Measurements from ENCODE around the gene MALRD1.

Gene MALRD1

GRCh38 chr10:19048489-19048888, at the start of gene MALRD1:
Gene MALRD1 (plus strand): TSS chr10:19048801. CDS start chr10:19048939, 138 bp downstream.
- no peak for DNase-seq

GRCh38 chr10:19003341-19003740, 45.3 kb upstream of the MALRD1 start:
- DNase-seq: no peak

DNA sequence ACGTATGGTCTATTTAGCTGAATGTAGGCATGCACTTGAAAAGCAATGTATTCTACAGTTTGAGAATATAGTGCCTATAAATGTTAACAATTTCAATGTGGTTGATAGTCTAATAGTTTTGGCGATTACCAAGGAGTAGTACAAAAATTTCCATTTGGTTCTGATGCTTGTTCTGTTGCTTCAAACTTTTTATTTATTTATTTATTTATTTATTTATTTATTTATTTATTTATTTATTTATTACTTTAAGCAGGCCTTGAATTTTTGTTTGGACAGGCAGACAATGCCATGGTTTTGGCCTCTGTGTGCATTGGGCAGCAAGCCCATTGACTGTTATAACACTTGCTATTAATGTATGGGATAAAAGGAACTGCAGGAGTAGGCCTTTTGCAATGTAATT, 36.5 kb upstream of the MALRD1 start:
- DNase-seq: no peak

GRCh38 chr10:19014034-19014433, 34.6 kb upstream of the MALRD1 start:
- no peak for DNase-seq

GRCh38 chr10:19014498-19014897, 34.1 kb upstream of the MALRD1 start:
- no peak for DNase-seq

DNA sequence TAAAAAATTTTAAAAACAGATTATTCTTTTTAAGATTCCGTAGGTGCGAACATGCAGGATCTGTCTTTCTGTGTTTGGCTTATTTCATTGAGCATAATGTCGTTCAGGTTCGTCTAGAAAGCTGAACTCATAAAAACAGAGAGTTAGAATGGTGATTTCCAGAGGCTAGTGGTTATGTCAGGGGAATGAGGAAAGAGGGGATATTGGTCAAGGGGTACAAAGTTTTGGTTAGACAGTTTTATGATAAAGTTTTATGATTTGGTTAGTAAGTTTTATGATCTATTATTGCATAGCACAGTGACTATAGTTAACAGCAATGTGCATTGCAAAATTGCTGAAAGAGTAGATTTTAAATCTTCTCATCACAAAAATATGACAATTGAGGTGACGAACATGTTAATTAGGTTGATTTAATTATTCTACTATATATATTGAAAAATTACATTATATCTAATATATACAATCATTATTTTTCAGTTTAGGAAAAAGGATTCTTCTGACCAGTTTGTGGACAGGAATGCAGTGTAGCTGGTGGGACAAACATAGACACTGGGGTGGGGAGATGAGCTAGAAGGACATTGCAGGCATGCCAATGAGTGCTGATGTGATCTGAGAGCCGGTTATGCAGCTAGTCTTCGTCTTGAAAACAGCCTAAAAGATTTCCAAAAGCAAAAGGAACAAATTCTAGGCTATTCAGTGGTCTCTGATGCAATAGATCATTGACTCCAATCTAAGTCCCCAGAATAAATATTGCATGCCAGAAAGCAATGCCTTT, 31.3 kb upstream of the MALRD1 start:
- no peak for DNase-seq

- no peak for DNase-seq
Observed at GRCh38 chr10:19021162-19021561, 27.4 kb upstream of the MALRD1 start.

DNA sequence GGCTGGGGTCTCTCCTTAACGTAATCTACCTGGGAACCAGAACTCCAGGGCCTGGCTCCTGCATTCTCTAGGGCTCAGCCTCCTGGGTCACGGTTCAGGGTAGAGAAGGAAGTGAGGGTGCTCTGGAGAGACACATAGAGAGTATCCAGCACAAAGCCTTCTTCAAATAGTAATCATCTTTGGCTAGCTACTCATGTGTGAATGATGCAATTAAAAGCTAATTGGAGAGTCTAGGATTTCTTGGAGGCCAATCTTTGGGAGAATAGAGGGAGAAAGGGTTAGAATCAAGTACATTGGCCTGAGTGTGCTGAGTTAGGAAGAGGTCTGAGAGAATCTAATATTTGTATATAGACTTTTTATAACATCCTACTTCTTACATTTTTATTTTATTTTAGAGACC, 24.0 kb upstream of the MALRD1 start:
- no peak for DNase-seq

DNA sequence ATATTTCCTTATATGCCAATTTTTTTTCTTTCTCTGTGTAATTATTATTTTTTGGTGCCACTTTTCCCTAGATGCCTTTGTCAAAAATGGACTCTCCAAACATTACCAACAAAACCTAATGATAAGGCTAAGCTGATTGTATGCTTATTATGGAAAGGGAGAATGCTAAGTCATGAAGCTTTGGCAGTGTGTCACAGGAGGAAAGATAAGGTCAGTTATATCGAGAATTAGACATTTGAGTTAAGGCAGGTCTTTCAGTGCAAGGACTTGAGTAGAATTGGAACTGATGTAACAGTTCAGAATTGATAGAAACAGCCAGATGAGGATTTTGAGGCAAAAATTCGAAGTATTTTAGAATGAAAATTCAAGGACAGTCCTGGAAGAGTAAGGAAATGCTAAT, 16.8 kb upstream of the MALRD1 start:
- no peak for DNase-seq

- DNase-seq: no peak
Observed at GRCh38 chr10:19033741-19034140, 14.9 kb upstream of the MALRD1 start.

DNA sequence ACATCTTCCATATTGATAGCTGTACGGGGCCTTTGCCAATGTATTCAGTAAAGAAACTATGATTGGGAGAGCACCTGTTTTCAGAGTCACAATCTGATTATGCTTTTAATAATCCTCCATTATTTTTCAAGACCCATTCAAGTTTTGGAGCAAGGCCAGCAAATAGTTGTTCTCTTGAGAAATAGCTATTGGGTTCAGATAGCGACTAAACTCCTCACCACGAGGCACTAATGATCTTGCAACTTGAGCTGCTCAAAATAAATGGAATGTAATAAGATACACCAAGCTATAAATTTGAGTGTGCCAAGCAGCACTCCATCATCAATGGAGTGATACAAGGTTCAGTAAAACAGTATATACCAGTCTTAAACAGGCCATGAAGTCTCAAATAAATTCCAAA, 7.4 kb upstream of the MALRD1 start:
- DNase-seq: no peak

GRCh38 chr10:19043431-19043830, 5.2 kb upstream of the MALRD1 start:
- DNase-seq: no peak

DNA sequence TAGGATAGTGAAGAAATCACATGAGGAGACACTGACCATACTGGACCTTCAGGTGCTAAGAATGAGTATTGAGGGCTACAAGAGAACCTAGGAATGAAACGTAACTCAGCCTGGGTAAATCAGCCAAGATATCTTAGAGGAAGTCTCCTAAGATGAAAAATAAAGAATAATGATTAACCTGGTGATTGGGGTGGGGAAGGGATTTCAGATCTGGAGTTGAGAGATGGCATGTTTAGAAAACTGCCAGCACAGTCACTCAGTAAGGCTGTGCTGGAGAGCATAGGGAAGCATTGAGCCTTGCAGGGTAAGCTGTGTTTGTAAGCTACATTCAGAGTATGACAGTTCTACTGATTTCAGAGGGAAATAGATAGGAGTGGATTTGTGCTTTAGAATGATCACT, 1.9 kb upstream of the MALRD1 start:
- no peak for DNase-seq

DNA sequence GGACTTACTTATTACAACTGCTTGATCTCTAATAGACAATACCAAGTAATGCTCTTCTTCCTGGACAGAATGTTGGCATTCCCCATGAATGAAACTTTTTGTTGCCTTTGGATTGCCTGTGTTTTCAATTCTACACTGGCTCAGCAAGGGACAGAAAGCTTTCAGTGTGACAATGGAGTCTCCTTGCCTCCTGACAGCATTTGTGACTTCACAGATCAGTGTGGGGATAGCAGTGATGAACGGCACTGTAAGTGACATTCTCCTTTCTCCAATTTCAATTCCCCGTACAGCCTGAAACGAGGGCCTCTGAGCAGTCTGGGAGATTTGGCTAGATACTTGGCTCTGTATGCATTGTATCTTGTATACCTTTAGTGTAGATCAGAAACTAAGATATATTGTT, 290 bp downstream of the MALRD1 start:
- no peak for DNase-seq

GRCh38 chr10:19049567-19049966, 966 bp downstream of the MALRD1 start:
- no peak for DNase-seq

GRCh38 chr10:19054289-19054835, 5.8 kb downstream of the MALRD1 start:
- no peak for DNase-seq

DNA sequence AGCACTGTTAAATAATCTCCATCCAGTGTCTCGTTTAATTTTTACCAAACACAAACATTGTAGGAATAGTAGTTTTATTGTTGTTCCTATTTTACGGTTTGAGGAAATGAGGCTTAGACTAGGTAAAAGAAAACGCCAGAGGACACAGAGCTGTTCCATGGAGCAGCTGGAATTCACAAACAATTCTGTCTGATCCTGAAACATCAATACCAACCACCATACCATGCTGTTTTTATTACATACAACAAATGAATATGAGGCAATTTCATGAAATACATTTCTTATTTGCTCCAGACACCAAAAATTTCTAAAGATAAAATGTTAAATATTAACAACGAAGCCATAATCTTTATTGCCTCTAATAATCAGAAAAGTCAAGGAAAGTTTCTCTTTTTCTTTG, 9.4 kb downstream of the MALRD1 start:
- no peak for DNase-seq

DNA sequence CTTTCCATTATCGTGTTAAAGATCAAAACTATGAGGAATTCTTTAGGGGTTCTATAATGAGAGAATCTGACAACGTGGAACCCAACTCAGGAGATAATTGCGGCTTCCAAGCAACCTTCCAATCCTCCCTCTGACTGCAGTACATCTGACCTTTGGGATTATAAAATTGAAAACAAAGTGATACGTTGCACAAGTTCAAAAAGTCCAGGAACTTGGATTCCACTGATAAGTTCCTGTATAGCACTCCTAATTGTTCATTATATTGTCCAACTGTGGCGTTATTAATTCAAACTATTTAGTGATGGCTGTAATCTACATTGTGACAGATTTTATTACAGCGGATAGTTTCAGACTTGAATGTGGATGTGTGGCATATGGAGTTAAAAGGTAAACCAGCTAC, 15.4 kb downstream of the MALRD1 start:
- no peak for DNase-seq

DNA sequence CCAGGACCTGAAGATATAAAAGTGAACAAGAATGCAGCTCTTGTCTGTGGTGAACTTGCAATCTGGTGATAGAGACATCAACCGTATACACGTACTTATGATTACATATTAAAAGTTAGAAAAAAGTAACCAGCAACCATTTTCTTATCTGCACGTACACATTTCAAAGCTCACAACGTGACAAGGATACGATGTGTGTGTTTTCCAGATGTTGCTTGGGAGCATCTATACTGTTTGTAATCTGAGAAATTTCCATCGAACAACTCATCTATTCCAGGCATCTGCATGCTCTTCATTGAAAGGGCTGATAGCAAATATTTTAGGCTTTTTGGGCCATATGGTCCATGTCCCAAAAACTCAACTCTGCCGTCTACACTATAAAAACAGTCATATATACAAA, 23.3 kb downstream of the MALRD1 start:
- no peak for DNase-seq

- no peak for DNase-seq
Observed at GRCh38 chr10:19077276-19077675, 28.7 kb downstream of the MALRD1 start.

DNA sequence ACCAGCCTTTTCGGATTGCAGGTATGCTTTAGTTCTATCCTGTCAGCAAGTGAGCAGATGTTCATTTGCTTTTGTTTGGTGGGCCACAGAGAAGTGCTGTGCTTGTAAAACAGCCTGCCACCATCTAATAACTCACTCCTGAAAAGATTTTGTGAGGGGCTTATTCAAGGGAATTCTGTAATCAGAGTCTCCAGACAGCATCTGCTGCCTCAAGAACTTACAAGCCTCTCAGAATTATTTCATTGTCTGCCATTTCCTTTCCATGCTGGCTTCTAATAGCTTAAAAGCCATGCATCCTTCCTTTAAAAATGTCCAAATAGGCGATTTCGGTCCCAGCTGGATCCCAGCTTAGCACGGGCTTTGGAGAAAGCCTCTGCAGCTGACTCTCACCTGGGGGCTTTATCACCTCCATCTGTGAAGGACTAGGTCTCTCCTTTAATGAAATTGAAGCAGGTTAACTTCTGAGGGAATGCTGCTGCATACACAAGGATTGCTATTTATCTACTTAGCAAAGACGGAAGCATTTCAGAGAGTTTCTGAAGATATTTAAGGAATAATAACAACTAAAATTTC, 48.0 kb downstream of the MALRD1 start:
- DNase-seq: no peak

DNA sequence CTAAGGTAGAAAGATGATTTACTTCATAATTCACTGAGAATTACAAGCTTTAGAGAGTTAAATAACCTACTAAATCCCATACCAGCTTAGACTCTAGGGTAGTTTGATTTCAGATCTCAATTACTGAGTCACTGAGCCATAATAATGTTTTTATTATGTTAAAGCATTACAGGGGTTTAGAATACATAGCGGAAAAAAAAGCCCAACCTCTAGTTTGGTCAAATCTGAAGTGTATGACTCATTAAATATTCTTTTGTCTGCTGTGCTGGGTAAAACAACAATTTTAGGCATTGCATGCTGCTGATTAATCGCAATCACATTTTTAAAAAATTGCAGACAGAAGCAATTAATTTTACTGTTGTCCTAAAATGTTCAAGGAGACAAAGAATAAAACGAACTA, 48.5 kb downstream of the MALRD1 start:
- DNase-seq: no peak

- no peak for DNase-seq
Observed at GRCh38 chr10:19098803-19099202, 50.2 kb downstream of the MALRD1 start.

- no peak for DNase-seq
Observed at GRCh38 chr10:19107406-19107805, 58.8 kb downstream of the MALRD1 start.

Data from CD4-positive, alpha-beta T cell treated with Interferon alpha-2 for 1 hour (primary cell).